ENCODE measurements around the gene BHLHA9. TPM values are rescaled to one million over a fixed set of nuclear protein-coding genes. Genes with fewer than 3 reads are reported as not detected.

BHLHA9 gene
- total RNA-seq, 4 donors from 2014 or later, result not detected

- 72% methylated on average over 12 of the region's 12 CpGs for WGBS
- no peaks in the 10 kb centered on the region for H3K36me3 ChIP-seq
- DNase-seq (ENCODE audit: low spot score in 2 of 2), result no peak
- no peak for TF ChIP-seq EP300 (IDR thresholded peaks at IDR 0.05)
- TF ChIP-seq POLR2A (IDR thresholded peaks at IDR 0.05), result no peak
- no peak for TF ChIP-seq CTCF (IDR thresholded peaks at IDR 0.05)
- TF ChIP-seq POLR2AphosphoS5 (IDR thresholded peaks at IDR 0.05), result no peak
- H3K27ac ChIP-seq, result no peak overlapping the region
- no peaks in the 10 kb centered on the region for H3K9me3 ChIP-seq
- no peak overlapping the region for H3K4me3 ChIP-seq
- peaks cover 4% of the 10 kb centered on the region for H3K4me1 ChIP-seq
- H3K27me3 ChIP-seq, result peaks cover 29% of the 10 kb centered on the region
Observed at GRCh38 chr17:1294157-1294717, 24.0 kb downstream of the BHLHA9 start.

GRCh38 chr17:1298606-1299005 lies 28.4 kb downstream of the BHLHA9 start:
- H3K27ac ChIP-seq, result no peak overlapping the region
- H3K4me1 ChIP-seq, result peaks cover 4% of the 10 kb centered on the region
- no peaks in the 10 kb centered on the region for H3K9me3 ChIP-seq
- H3K4me3 ChIP-seq, result no peak overlapping the region
- peaks cover 61% of the 10 kb centered on the region for H3K27me3 ChIP-seq
- DNase-seq (ENCODE audit: low spot score in 2 of 2), result no peak
- TF ChIP-seq EP300 (IDR thresholded peaks at IDR 0.05), result no peak
- H3K36me3 ChIP-seq, result no peaks in the 10 kb centered on the region
- 24% methylated on average over 10 of the region's 24 CpGs for WGBS

GRCh38 chr17:1299552-1300370 lies 29.5 kb downstream of the BHLHA9 start:
- 82% methylated on average over 15 of the region's 22 CpGs for WGBS
- Histone ChIP-seq H3K27me3 (peaks cover 65% of the 10 kb centered on the region), H3K9me3 (no peaks in the 10 kb centered on the region), H3K27ac (no peak overlapping the region), H3K4me1 (peaks cover 4% of the 10 kb centered on the region), H3K4me3 (no peak overlapping the region), H3K36me3 (no peaks in the 10 kb centered on the region)
- TF ChIP-seq POLR2AphosphoS5 (IDR thresholded peaks at IDR 0.05) (no peak), POLR2A (IDR thresholded peaks at IDR 0.05) (no peak), EP300 (IDR thresholded peaks at IDR 0.05) (no peak), CTCF (IDR thresholded peaks at IDR 0.05) (no peak)
- no peak for DNase-seq (ENCODE audit: low spot score in 2 of 2)

- no peaks in the 10 kb centered on the region for H3K36me3 ChIP-seq
- H3K9me3 ChIP-seq, result no peaks in the 10 kb centered on the region
- no peak overlapping the region for H3K4me3 ChIP-seq
- WGBS, result no CpG with 5 or more reads among the region's 17 CpGs
- no peak for DNase-seq (ENCODE audit: low spot score in 2 of 2)
- H3K27me3 ChIP-seq, result peaks cover 65% of the 10 kb centered on the region
- TF ChIP-seq EP300 (IDR thresholded peaks at IDR 0.05), result no peak
- TF ChIP-seq CTCF (IDR thresholded peaks at IDR 0.05), result no peak
- no peak for TF ChIP-seq POLR2AphosphoS5 (IDR thresholded peaks at IDR 0.05)
- no peak for TF ChIP-seq POLR2A (IDR thresholded peaks at IDR 0.05)
- H3K27ac ChIP-seq, result no peak overlapping the region
- peaks cover 4% of the 10 kb centered on the region for H3K4me1 ChIP-seq
Observed at GRCh38 chr17:1300371-1300905, 30.2 kb downstream of the BHLHA9 start.

GRCh38 chr17:1301546-1301945 lies 31.3 kb downstream of the BHLHA9 start:
- H3K27me3 ChIP-seq, result peaks cover 61% of the 10 kb centered on the region
- no peak for DNase-seq (ENCODE audit: low spot score in 2 of 2)
- H3K9me3 ChIP-seq, result no peaks in the 10 kb centered on the region

More at GRCh38 chr17:1301546-1301945, 31.3 kb downstream of the BHLHA9 start:
- H3K4me1 ChIP-seq, result peaks cover 4% of the 10 kb centered on the region
- TF ChIP-seq POLR2A (IDR thresholded peaks at IDR 0.05) (no peak), EP300 (IDR thresholded peaks at IDR 0.05) (no peak), CTCF (IDR thresholded peaks at IDR 0.05) (no peak), POLR2AphosphoS5 (IDR thresholded peaks at IDR 0.05) (no peak)
- no peaks in the 10 kb centered on the region for H3K36me3 ChIP-seq
- H3K27ac ChIP-seq, result no peak overlapping the region
- H3K4me3 ChIP-seq, result no peak overlapping the region
- WGBS, result 66% methylated on average over 14 of the region's 14 CpGs

Measured in suprapubic skin (tissue), 4 donors.